Measurements from ENCODE around the gene PSMG2.
"Not testable (repeated sequence)": the region's sequence is repeated elsewhere in the genome, so short reads cannot be mapped to it uniquely, and the experiment has no call there.

The PSMG2 gene

DNA sequence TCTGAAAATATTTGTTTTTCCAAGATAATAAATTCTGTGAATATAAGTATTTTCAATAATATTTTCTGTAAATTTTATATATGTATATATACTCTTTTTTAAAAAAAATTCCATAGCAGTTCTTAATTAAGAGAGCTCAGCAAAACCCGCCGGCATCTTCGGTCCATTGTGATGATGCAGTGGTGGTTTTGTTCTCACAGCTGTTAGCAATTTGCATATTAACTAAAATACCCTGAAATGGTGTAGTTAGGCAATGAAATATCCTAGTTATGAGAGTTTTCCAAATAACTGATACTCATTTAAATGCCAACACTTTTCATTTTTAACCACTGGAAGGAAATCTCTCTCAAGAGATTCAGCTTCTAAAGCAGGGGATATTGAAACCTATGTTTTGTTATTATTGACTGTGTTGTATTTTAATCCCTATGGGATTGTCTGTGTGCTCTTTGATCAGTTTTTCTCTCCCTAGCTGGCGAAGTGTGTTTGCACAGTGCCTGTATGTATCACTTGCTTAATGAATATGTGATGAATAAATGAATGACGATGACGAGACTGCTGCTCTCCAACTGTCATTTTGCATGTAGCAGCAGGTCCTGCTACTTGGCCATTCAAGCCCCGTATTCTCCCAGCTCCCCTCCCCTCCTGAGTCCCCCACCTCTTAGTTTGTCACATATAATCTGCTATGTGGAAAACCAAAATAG, 42.4 kb downstream of the PSMG2 start:
- Mint-ChIP-seq H3K4me1 (peaks cover 15% of the 10 kb centered on the region), H3K36me3 (ENCODE audit: low read depth) (no peaks in the 10 kb centered on the region), H3K4me3 (no peak overlapping the region), H3K27ac (no peak overlapping the region), H3K9me3 (no peaks in the 10 kb centered on the region), H3K27me3 (peaks cover 2% of the 10 kb centered on the region)
- no peak for DNase-seq
- no peak for ATAC-seq

DNA sequence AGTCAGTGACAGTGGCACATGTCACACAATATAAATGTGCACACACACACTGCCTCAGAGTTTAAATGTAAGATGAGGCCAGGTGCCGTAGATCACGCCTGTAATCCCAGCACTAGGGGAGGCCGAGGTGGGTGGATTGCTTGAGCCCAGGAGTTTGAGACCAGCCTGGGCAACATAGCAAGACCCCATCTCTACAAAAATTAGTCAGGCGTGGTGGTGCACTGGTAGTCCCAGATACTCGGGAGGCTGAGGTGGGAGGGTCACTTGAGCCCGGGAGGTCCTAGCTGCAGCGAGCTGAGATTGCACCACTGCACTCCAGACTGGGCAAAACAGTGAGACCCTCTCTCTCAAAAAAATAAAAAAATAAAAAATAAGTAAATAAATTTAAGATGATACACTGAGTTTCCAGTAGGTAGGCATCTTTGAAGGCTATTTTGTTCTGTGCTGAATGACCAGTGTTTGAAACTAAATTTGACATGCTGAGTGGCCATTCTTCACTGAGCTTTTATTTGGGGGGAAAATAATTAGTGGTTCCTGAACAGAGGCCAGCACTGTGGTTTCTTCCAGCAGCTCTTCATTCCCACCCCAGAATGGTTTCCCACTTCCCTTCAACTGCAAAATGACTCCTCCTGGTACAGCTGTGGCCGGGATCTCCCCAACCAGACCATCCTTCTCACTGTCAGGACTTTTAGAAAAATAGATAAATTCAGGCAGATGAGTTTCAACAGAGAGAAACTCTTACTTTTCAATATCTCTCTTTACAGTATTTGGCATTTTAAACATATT, 44.9 kb downstream of the PSMG2 start:
- Mint-ChIP-seq H3K36me3 (ENCODE audit: low read depth) (no peaks in the 10 kb centered on the region), H3K27me3 (peaks cover 2% of the 10 kb centered on the region), H3K27ac (no peak overlapping the region), H3K4me3 (no peak overlapping the region), H3K4me1 (peaks cover 16% of the 10 kb centered on the region), H3K9me3 (no peaks in the 10 kb centered on the region)
- DNase-seq (no peak), ATAC-seq (no peak)

DNA sequence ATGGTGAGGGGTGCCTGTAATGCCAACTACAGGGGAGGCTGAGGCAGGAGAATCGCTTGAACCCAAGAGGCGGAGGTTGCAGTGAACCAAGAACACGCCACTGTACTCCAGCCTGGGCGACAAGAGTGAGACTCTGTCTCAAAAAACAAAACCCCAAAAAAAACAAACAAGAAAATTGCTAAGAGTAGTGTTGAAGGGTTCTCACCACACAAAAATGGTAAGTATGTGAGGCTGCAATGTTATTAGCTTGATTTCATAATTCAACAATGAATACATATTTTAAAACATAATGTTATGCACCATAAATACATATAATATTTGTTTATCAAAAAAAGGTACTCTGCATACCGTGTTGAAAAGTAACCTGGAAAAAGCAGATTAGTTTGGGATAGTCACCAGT, 45.8 kb downstream of the PSMG2 start:
- ATAC-seq (no peak), DNase-seq (no peak)
- H3K27ac Mint-ChIP-seq, result no peak overlapping the region
- H3K27me3 Mint-ChIP-seq, result peaks cover 2% of the 10 kb centered on the region
- no peaks in the 10 kb centered on the region for H3K9me3 Mint-ChIP-seq
- no peaks in the 10 kb centered on the region for H3K36me3 Mint-ChIP-seq (ENCODE audit: low read depth)
- no peak overlapping the region for H3K4me3 Mint-ChIP-seq
- peaks cover 16% of the 10 kb centered on the region for H3K4me1 Mint-ChIP-seq

DNA sequence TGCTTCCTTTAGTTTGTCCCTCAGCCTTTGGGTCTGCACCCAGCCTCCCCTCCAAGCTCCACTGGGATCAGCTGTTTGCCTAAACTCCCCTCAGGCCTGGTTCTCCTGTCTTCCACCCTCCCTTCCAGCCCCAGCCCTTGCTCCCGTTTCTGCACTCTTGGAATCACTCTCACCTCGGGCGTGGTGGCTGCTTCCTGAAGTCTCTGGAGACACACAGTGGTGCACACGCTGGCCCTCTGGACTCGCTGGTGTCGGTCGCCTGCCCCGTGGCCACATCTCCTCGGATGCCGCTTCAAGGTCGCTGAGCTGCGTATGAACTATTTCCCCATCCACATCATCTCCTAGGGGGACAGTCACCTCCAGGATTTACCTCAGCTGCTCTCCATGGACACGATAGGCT, 46.3 kb downstream of the PSMG2 start:
- peaks cover 2% of the 10 kb centered on the region for H3K27me3 Mint-ChIP-seq
- peaks cover 16% of the 10 kb centered on the region for H3K4me1 Mint-ChIP-seq
- DNase-seq (no peak), ATAC-seq (no peak)
- no peak overlapping the region for H3K4me3 Mint-ChIP-seq
- no peaks in the 10 kb centered on the region for H3K9me3 Mint-ChIP-seq
- no peaks in the 10 kb centered on the region for H3K36me3 Mint-ChIP-seq (ENCODE audit: low read depth)
- no peak overlapping the region for H3K27ac Mint-ChIP-seq

DNA sequence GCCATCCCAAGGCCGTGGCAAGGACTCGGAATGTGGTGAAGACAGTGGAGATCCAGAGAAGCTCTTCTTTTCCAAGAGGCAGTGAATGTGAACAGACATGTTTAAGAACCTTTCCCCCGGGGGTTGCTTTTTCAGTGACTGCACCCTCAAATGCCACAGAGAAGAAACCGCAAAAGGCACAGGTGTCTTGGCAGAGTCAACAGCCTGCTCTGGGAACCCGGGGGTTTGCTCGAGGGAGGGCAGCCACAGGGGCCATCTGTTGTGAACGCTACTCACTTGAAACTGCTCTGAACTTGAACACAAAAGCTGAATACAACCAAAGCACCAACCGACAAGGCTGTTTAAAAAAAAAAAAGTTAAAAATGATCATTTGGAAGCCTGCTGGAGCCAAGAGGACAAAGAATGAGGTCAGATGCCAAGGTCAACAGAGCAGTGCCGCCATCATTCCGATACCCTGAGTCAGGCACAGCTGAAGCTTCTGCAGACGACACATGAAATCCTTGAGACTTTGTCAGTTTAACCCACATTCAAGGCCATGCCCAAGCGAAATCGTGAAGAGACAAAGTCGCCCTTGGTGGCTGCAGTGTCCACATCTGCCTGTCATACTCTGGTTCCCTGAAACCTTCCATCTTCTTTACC, 47.4 kb downstream of the PSMG2 start:
- Mint-ChIP-seq H3K27ac (peak overlapping the region; percentile 42), H3K4me3 (no peak overlapping the region), H3K9me3 (no peaks in the 10 kb centered on the region), H3K4me1 (peaks cover 16% of the 10 kb centered on the region), H3K36me3 (ENCODE audit: low read depth) (no peaks in the 10 kb centered on the region), H3K27me3 (peaks cover 2% of the 10 kb centered on the region)
- ATAC-seq, result peak; percentile 61
- peak; percentile 34 for DNase-seq

DNA sequence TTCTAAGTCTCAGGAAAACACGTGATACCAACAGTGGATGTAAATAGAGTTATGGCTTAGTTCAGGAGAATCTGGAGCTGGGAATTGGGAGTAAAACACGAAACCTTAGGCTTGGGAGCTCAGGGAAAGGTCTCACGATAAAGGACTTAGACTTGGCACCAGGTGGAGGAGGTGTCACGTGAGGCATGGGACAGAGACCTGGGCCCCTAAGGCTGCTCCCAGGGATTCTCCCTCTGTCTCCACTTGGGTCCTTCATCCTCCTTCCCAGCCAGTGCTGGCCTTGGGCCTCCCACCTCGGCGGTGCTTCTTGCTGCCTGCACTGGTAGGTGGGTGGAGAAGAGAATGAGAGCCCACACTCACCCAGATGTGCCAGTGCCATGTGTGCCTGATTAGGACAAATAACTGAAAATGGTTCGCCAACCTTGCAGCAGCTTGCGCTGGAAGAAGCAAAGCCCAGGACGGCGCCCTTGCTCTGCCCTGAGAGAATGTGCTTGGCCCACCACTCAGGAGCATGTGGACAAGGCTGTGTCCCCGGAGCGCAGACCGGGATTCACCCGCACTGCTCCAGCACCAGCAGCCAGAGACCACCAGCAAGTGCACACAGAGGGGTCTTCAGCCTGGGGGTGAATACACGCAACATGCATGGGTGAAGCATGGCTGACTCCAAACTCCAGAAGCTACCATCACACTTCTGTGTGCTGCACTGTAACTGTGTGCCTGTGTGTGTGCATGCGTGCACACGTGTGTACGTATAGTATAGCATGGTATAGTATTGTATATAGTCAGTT, 48.1 kb downstream of the PSMG2 start:
- no peak overlapping the region for H3K4me3 Mint-ChIP-seq
- no peak for ATAC-seq
- H3K36me3 Mint-ChIP-seq (ENCODE audit: low read depth), result no peaks in the 10 kb centered on the region
- no peak for DNase-seq
- peaks cover 2% of the 10 kb centered on the region for H3K27me3 Mint-ChIP-seq
- H3K9me3 Mint-ChIP-seq, result no peaks in the 10 kb centered on the region
- H3K27ac Mint-ChIP-seq, result no peak overlapping the region
- peaks cover 16% of the 10 kb centered on the region for H3K4me1 Mint-ChIP-seq

DNA sequence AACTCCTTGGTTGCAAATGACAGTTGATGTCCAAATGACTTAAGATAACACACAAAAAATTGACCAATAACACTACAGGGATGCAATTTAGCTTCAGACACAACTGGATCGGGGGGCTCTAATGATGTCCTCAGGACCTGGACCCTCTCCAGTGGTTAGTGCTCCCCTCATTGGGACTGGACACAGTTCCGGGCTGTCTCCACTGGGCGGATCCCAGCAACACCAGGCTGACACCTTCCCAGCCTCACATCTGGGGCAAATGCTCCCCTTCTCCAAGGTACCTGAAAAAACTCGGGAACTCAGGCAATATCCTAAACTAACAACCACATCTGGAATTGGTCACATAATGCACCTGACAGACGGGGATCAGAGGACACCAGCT, 48.7 kb downstream of the PSMG2 start:
- H3K9me3 Mint-ChIP-seq, result no peaks in the 10 kb centered on the region
- H3K36me3 Mint-ChIP-seq (ENCODE audit: low read depth), result no peaks in the 10 kb centered on the region
- ATAC-seq (no peak), DNase-seq (no peak)
- H3K4me1 Mint-ChIP-seq, result peaks cover 16% of the 10 kb centered on the region
- no peak overlapping the region for H3K4me3 Mint-ChIP-seq
- H3K27ac Mint-ChIP-seq, result no peak overlapping the region
- H3K27me3 Mint-ChIP-seq, result peaks cover 2% of the 10 kb centered on the region

DNA sequence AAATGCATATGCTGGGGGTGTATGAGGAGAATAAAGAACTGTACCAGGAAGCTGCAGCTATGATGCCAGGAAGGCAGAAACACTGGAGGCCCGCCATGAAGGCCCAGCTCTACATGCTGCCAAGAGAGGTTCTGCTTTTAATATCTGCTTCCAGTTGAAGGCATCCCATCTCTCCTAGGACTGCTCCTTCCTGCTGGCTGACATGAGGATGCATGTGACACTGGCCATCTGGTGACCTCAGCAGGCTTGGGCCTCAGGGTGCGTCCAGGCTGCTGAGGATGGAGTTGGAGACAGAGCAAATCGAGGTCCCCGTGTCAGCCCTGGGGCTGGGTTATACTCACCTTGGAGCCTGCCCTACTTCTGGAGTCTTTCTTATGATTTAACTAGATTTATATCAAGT, 49.0 kb downstream of the PSMG2 start:
- no peak for ATAC-seq
- peaks cover 2% of the 10 kb centered on the region for H3K27me3 Mint-ChIP-seq

DNA sequence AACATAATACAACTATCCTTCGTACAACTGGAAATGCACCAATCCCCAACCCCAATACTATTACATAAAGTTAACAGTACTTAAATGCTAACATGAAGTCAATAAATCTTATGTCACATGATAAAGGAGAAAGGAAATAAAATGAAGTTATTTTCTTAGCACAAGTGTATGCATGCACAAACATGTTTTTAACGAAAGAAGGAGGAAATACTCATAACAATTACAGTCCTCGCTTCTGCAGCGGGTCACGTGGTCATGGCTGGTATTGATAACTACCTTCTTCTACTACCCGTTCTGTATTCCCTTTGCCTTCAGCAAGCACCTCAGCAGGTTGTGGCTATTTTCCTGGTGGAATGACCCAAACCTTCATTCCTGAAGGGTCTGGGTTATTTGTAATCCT, 51.7 kb downstream of the PSMG2 start:
- DNase-seq (no peak), ATAC-seq (no peak)
- no peak overlapping the region for H3K4me3 Mint-ChIP-seq
- no peaks in the 10 kb centered on the region for H3K36me3 Mint-ChIP-seq (ENCODE audit: low read depth)
- H3K27ac Mint-ChIP-seq, result no peak overlapping the region
- H3K9me3 Mint-ChIP-seq, result no peaks in the 10 kb centered on the region
- H3K27me3 Mint-ChIP-seq, result no peaks in the 10 kb centered on the region
- peaks cover 11% of the 10 kb centered on the region for H3K4me1 Mint-ChIP-seq

More for the DNA sequence above, 49.0 kb downstream of the PSMG2 start:
- no peak overlapping the region for H3K4me3 Mint-ChIP-seq
- no peak overlapping the region for H3K27ac Mint-ChIP-seq
- DNase-seq, result no peak
- H3K36me3 Mint-ChIP-seq (ENCODE audit: low read depth), result no peaks in the 10 kb centered on the region
- H3K9me3 Mint-ChIP-seq, result no peaks in the 10 kb centered on the region
- peaks cover 16% of the 10 kb centered on the region for H3K4me1 Mint-ChIP-seq

DNA sequence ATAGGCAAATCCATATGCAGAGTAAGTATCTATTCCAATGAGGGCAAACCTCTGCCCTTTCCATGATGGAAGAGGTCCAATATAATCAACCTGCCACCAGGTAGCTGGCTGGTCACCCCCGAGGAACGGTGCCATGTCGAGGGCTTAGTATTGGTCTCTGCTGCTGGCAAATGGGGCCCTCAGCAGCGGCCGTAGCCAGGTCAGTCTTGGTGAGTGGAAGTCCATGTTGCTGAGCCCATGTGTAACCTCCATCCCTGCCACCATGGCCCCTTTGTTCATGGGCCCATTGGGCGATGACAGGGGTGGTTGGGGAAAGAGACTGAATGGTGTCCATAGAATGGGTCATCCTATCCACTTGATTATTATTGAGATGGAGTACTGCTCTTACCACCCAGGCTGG, 52.8 kb downstream of the PSMG2 start:
- not testable (repeated sequence) for H3K4me1 Mint-ChIP-seq; ATAC-seq; H3K36me3 Mint-ChIP-seq (ENCODE audit: low read depth); H3K27me3 Mint-ChIP-seq; H3K9me3 Mint-ChIP-seq; DNase-seq; H3K4me3 Mint-ChIP-seq; H3K27ac Mint-ChIP-seq

DNA sequence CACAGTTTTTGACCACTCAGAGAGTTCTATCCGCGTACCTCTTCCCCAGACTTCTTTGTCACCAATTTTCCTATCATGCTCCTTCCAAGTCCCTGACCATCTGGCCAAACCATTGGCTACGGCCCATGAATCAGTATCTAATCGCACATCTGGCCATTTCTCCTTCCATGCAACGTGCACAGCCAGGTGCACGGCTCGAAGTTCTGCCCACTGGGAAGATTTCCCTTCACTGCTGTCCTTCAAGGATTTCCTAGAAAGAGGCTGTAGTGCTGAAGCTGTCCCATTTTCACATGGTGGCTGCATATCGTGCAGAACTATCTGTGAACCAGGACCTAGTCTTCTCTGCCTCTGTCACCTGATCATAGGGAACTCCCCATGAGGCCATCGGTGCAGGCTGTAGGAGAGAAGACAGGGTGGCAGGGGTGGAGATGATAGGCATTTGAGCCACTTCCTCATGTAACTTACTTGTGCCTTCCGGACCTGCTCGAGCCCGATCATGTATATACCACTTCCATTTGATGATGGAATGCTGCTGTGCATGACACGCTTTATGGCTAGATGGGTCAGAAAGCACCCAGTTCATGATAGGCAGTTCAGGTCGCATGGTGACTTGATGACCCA, 53.9 kb downstream of the PSMG2 start:
- ATAC-seq; H3K27ac Mint-ChIP-seq; H3K9me3 Mint-ChIP-seq; DNase-seq; H3K36me3 Mint-ChIP-seq (ENCODE audit: low read depth); H3K4me3 Mint-ChIP-seq; H3K27me3 Mint-ChIP-seq; H3K4me1 Mint-ChIP-seq: not testable (repeated sequence)

DNA sequence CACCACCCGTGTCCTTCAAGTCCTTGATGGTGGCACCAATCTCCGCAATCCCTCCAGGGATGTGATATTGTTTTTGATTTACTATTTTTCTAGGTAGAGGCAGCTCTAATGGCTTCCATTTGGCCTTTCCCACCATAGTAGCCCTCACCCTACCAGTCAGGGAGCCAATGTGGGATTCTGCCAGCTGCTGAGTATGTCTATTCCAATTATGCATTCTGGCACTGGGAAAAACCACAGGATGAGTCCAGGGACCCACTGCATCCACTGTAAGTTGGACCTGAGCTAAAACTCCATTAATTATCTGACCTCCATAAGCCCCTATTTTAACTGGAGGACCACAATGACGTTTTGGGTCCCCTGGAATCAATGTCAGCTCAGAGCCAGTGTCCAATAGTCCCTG, 55.7 kb downstream of the PSMG2 start:
- H3K4me3 Mint-ChIP-seq; H3K4me1 Mint-ChIP-seq; H3K36me3 Mint-ChIP-seq (ENCODE audit: low read depth); H3K9me3 Mint-ChIP-seq; H3K27ac Mint-ChIP-seq; ATAC-seq; DNase-seq; H3K27me3 Mint-ChIP-seq: not testable (repeated sequence)

DNA sequence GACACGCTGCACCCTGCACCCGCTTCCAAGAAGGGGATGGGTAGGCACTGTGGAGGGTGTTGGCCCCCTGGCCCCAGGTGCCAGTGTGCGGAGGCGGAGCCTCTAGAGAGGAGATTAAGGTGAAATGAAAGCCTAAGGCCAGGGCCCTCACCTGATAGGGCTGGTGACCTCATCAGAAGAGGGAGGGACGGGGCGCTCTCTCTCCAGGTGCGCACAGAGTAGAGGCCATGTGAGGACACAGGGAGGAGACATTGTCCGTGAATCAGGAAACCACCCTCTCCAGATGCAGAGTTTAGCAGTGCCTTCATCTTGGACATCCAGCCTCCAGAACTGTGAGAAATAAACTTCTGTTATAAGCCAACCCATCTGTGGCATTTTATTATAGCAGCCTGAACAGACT, 62.3 kb downstream of the PSMG2 start:
- no peak for DNase-seq
- Mint-ChIP-seq H3K36me3 (ENCODE audit: low read depth) (no peaks in the 10 kb centered on the region), H3K9me3 (no peaks in the 10 kb centered on the region), H3K27me3 (no peaks in the 10 kb centered on the region), H3K4me3 (no peak overlapping the region), H3K4me1 (no peaks in the 10 kb centered on the region), H3K27ac (no peak overlapping the region)
- ATAC-seq, result no peak

DNA sequence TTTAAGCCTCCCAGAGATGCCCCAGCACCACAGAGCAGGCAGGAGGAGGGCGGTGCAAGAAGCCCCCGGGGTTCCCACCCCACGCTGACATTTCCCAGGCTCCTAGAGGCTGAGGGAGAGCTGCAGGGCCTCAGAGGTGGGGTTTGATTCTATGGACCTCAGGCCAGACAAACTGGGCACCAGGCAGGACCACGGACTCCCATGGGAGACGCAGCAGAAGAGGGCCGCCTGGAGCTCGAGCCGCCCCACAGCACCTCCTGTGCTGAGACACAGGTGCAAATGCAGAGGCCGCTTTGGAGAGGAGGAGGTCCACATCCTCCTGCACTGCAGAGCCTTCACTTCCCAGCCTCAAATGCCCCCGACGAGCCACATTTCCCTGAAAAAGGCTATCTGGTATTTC, 62.7 kb downstream of the PSMG2 start:
- no peak overlapping the region for H3K4me3 Mint-ChIP-seq
- no peaks in the 10 kb centered on the region for H3K9me3 Mint-ChIP-seq
- H3K27me3 Mint-ChIP-seq, result no peaks in the 10 kb centered on the region
- no peaks in the 10 kb centered on the region for H3K4me1 Mint-ChIP-seq
- ATAC-seq (no peak), DNase-seq (no peak)
- no peak overlapping the region for H3K27ac Mint-ChIP-seq
- no peaks in the 10 kb centered on the region for H3K36me3 Mint-ChIP-seq (ENCODE audit: low read depth)

All from activated naive CD8-positive, alpha-beta T cell treated with anti-CD3 and anti-CD28 coated beads, Interleukin-2, amount 50 U/mL, for 24 hours (primary cell).